OCI-LY1 (cell line): ENCODE data around the gene XPR1.

Source experiments
- EZH2 ChIP-seq: fragments of 200-600 bp; sonication (generic), shearing (Covaris generic); IDR thresholded peaks from 2 replicates; pipeline ENCODE4 v1.8.0; 2017; ENCODE audit warnings: borderline replicate concordance, mixed run types, mild to moderate bottlenecking, antibody characterized with exemption, low read length, moderate library complexity, mixed read lengths
- TF ChIP-seq, protein P1 (sequence below): fragments of 200-600 bp; sonication (generic), shearing (Covaris generic); IDR thresholded peaks from 2 replicates; pipeline ENCODE4 v1.5.1; 2017; ENCODE audit warnings: mild to moderate bottlenecking, antibody characterized with exemption, low read length, moderate library complexity, mixed read lengths

DNA sequence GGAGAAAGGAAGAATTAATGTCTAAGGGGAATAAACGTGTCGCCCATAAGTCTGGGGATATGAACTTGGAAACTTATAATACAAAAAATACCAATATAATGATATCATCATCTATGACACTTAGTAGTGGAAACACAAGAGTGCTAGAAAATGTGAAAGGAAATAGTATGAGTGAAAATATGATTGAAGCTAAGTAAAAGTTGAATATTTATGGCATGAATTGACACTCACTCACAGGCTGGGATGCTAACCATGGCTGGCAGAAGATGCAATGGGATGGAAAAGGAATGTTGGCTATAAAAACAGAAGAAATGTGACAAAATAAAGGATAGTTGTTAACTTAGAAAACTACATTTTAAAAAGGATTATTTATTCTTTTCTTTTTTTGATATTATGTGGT lies 120.1 kb downstream of the XPR1 start:
- no peak for TF ChIP-seq EZH2
- TF ChIP-seq, protein P1, sequence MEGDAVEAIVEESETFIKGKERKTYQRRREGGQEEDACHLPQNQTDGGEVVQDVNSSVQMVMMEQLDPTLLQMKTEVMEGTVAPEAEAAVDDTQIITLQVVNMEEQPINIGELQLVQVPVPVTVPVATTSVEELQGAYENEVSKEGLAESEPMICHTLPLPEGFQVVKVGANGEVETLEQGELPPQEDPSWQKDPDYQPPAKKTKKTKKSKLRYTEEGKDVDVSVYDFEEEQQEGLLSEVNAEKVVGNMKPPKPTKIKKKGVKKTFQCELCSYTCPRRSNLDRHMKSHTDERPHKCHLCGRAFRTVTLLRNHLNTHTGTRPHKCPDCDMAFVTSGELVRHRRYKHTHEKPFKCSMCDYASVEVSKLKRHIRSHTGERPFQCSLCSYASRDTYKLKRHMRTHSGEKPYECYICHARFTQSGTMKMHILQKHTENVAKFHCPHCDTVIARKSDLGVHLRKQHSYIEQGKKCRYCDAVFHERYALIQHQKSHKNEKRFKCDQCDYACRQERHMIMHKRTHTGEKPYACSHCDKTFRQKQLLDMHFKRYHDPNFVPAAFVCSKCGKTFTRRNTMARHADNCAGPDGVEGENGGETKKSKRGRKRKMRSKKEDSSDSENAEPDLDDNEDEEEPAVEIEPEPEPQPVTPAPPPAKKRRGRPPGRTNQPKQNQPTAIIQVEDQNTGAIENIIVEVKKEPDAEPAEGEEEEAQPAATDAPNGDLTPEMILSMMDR, result no peak
